Globus pallidus (tissue), 1 donor: ENCODE data around the gene ZNF213.
"Not testable (repeated sequence)": the region's sequence is repeated elsewhere in the genome, so short reads cannot be mapped to it uniquely, and the experiment has no call there.

ENCODE experiments used
- DNase-seq: peaks from one replicate; pipeline ENCODE4 v3.0.0-alpha.2; 2015; ENCODE audit warnings: low spot score

The ZNF213 gene

GRCh38 chr16:3170440-3171180 is 35.8 kb downstream of the ZNF213 start:
- DNase-seq = no peak

GRCh38 chr16:3171181-3171854 is 36.5 kb downstream of the ZNF213 start:
- no peak for DNase-seq

GRCh38 chr16:3171855-3172593 is 37.2 kb downstream of the ZNF213 start:
- no peak for DNase-seq

- DNase-seq = no peak
Observed at GRCh38 chr16:3173892-3174617, 39.2 kb downstream of the ZNF213 start.

GRCh38 chr16:3174618-3175148 is 39.9 kb downstream of the ZNF213 start:
- DNase-seq = no peak

GRCh38 chr16:3175157-3176093 is 40.6 kb downstream of the ZNF213 start:
- DNase-seq = no peak

- DNase-seq = no peak
Observed at GRCh38 chr16:3179651-3180050, 44.8 kb downstream of the ZNF213 start.

- DNase-seq = no peak
Observed at GRCh38 chr16:3180445-3180878, 45.6 kb downstream of the ZNF213 start.

GRCh38 chr16:3182293-3182607 is 47.4 kb downstream of the ZNF213 start:
- not testable (repeated sequence) for DNase-seq

GRCh38 chr16:3182608-3183444 is 48.0 kb downstream of the ZNF213 start:
- DNase-seq = no peak

- no peak for DNase-seq
Observed at GRCh38 chr16:3183445-3184139, 48.8 kb downstream of the ZNF213 start.

- DNase-seq = no peak
Observed at GRCh38 chr16:3186946-3187690, 52.3 kb downstream of the ZNF213 start.

- DNase-seq = no peak
Observed at GRCh38 chr16:3187798-3188674, 53.2 kb downstream of the ZNF213 start, which contains the start of gene OR1F1. Gene OR1F1, plus strand, starts transcription at chr16:3188204.

- DNase-seq = no peak
Observed at GRCh38 chr16:3188675-3188924, 53.8 kb downstream of the ZNF213 start.

GRCh38 chr16:3188925-3189825 is 54.3 kb downstream of the ZNF213 start:
- DNase-seq = no peak

GRCh38 chr16:3189869-3190268 is 55.0 kb downstream of the ZNF213 start:
- DNase-seq = no peak

- DNase-seq = no peak
Observed at GRCh38 chr16:3190949-3191353, 56.1 kb downstream of the ZNF213 start.
